NCI-H446 treated with DMSO at 0.1 percent for 48 hours (cell line): ENCODE data around the gene COMTD1.
"Not testable (repeated sequence)": the region's sequence is repeated elsewhere in the genome, so short reads cannot be mapped to it uniquely, and the experiment has no call there.

Source experiments
- DNase-seq: peaks from one replicate; lab custom pipeline; 2025; lab: John Stamatoyannopoulos, UW

COMTD1 gene

DNA sequence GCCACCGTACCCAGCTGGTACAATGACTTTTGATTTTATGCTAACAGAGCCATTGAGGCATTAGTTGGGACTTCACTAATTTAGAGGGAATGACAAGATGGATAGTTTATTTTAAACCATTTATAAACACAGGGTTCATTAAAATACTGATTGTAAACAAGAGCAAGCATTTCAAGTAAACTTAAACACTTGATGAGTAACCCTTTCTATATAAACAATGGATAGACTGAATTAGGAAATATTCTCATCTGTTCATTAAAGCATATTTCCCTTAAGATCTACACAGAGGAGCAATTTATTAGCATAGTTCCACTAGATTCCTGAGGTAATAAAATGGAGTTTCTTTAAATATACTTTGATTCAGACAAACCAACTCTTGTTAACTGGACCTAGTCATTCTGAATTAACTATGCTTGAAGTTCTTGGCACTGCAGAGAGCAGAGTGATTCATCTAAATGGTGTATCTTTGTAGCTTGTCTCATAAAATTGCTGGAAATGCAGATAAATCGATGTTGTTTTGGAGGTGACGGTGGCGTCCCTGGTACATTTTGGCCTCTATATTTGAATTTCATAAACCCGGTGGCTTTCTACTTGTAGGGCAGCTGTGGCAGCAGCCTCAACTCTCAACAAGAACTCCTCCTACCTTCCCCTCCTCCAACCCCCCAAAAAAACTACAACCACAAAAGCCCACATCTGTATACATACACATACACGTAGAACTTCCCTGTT lies 40.6 kb downstream of the COMTD1 start:
- DNase-seq: no peak

DNA sequence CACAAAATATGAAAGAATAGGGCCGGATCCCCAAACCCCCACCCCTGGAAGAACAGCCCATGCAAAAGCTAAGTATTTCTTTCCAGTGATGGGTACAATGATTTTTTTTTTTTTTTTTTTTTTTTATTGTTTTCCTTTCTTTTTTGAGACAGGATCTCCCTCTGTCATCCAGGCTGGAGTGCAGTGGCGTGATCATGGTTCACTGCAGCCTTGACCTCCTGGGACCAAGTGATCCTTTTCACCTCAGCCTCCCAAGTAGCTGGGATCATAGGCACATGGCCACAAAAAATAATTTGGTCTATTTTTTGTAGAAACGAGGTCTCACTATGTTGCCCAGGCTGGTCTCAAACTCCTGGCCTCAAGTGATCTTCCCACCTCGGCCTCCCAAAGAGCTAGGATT lies 41.1 kb downstream of the COMTD1 start:
- not testable (repeated sequence) for DNase-seq

DNA sequence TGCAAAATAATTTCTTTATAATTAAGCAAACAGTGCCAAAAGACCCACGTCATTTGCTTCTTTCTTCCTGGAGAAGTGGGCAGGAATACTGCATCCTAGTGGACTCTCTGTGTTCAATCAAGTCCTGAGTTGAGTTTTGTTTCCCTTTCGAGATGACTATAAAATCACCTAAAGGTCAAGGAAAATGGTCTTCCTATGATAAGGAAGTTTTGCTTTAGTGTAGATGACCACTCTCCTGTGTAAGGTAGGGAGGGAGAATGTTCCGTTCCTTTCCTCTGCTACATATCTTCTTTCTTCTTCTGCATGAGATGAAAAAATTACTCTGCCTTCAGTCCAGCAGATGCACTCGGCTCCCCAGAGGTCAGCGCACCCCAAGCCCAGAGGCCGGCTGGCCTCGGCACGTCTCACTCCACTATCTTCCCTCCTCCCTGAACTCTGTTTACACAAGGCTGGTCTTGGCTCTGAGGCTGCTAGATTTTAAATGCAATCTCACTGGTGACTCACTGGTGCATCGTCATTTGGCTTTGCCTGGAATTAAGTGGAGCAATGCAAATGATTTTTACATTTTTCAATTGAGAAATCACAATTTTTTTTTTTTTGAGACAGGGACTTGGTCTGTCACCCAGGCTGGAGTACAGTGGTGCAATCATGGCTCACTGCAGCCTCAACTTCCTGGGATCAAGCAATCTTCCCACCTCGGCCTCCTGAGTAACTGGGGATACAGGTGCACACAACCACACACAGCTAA lies 43.8 kb downstream of the COMTD1 start:
- DNase-seq: no peak

DNA sequence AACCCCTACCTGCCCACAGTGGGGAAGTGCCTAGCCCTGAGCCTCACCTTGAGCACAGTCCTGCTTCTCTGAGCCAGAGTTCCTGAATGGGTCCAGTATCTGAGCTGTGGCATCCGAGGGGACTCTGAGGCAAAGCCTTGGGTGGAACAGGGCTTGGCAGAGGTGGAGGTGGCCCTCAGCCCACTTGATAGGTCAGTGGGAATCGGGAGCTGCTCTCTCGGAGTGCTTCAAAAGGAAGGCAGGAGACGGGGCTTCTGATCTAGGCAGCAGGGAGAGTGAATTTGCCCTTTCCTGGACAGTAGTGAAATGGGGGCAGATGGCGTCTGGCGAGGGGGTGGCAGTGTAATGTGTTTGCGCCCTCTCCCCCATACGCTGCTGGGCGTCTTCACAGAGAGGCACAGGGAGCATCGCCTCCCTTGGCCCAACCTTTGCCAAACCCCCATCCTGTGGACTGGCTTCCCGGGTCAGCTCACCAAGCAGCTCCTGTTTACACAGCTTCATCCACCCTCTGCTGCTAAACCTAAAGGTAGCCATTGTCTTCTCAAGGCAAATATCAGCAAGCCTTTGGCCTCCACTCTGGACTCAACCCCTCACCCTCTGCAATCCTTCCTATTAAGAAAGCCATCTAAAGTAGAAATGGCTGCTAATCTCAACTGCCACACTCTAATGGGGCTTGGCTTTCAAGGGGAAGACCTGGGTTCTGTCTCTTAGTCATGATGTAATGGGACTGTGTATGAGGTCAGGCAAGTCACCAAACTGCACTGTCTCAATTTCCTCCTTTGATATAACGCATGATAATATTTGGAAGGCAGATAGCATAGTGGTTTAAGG lies 46.3 kb downstream of the COMTD1 start:
- DNase-seq: no peak

DNA sequence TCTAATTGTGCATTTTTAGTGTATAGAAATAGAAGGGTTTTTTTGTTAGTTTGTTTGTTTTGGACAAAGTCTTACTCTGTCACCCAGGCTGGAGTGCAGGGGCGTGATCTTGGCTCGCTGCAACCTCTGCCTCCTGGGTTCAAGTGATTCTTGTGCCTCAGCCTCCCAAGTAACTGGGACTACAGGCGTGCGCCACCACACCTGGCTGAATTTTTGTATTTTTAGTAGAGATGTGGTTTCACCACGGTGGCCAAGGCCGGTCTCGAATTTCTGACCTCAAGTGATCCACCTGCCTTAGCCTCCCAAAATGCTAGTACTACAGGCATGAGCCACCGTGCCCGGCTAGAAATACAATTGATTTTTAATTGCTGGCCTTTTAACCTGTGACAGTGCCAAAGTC lies 47.2 kb downstream of the COMTD1 start:
- not testable (repeated sequence) for DNase-seq

DNA sequence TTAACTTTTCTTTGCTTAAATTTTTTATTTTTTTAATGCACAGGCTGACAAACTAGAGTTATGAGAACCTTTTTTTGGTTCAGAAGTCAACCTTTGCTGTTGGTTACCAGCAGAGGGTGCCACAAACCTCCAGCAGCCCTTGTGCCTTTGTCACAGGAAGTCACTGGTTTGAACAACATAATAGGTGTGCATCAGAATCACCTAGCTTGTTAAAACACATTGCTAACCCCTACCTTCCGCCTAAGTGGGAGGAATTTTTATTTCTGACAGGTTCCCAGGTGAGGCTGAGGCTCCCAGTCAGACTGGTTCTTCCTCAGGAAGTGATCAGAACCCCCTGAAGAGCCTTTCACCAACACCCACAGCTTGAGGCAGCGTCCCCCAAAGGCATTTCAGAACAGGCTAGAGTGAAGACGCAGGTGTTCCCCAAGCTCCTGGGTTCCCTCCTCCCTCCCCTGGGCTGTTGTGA lies 47.8 kb downstream of the COMTD1 start:
- no peak for DNase-seq

DNA sequence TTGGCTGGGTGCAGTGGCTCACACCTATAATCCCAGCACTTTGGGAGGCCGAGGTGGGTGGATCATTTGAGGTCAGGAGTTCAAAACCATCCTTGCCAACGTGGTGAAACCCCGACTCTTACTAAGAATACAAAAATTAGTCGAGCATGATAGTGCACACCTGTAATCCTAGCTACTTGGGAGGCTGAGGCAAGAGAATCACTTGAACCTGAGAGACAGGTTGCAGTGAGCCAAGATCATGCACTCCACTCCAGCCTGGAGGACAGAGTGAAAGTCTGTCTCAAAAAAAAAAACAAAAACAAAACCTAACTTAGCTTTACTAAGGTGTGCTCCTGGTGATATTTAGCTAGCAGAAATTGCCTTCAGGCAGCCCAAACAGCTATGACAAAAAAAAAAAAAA lies 49.4 kb downstream of the COMTD1 start:
- no peak for DNase-seq
